PC-9 (cell line): ENCODE results near the gene SHISA7. TPM values are rescaled to one million over a fixed set of nuclear protein-coding genes. Genes with fewer than 3 reads are reported as not detected.

ENCODE experiments used
- BruUV-seq: library from RNA; stranded (reverse); fragments of 400-500 nt; replicated peaks from 2 replicates; lab custom pipeline; 2021; lab: Mats Ljungman, UMichigan
- CTCF ChIA-PET: fragments of 300-600 bp; sonication (Branson Sonifier 250); formaldehyde crosslinking; loops from one replicate; lab custom pipeline; 2022; ENCODE audit warnings: antibody characterized with exemption; lab: Charles Lee
- POLR2A ChIA-PET: fragments of 300-600 bp; sonication (Branson Sonifier 250); formaldehyde crosslinking; loops from one replicate; lab custom pipeline; 2022; ENCODE audit warnings: antibody characterized with exemption; ENCODE audit not compliant: unreplicated experiment; lab: Charles Lee
- DNase-seq, 2 experiments: peaks; one replicate each; pipeline versions ENCODE4 v3.0.0 to v3.0.0-alpha.2; 2015 to 2022; ENCODE audit warnings: mixed read lengths in 1 of 2
- H2AFZ ChIP-seq: fragments of 200-600 bp; sonication (generic); 2 replicates; pipeline ENCODE4 v1.8.1; 2017; ENCODE audit warnings: antibody characterized with exemption
- H3F3A ChIP-seq: fragments of 200-600 bp; sonication (generic); 2 replicates; pipeline ENCODE4 v1.8.1; 2017; ENCODE audit warnings: antibody characterized with exemption, mild to moderate bottlenecking, low read depth; ENCODE audit not compliant: insufficient read depth
- H3K27ac ChIP-seq: fragments of 200-600 bp; sonication (generic); 2 replicates; pipeline ENCODE4 v1.6.1; 2016; ENCODE audit warnings: mixed run types
- H3K27me3 ChIP-seq: fragments of 200-600 bp; sonication (generic); 2 replicates; pipeline ENCODE4 v1.6.1; 2016; ENCODE audit warnings: low read depth, mixed run types; ENCODE audit not compliant: insufficient read depth
- H3K36me3 ChIP-seq: fragments of 200-600 bp; sonication (generic); 2 replicates; pipeline ENCODE4 v1.6.1; 2016; ENCODE audit warnings: low read depth, mixed run types
- H3K4me1 ChIP-seq: fragments of 200-600 bp; sonication (generic); replicated peaks from 2 replicates; pipeline ENCODE4 v1.6.1; 2016; ENCODE audit warnings: mixed run types; ENCODE audit not compliant: insufficient read depth
- H3K4me2 ChIP-seq: fragments of 200-600 bp; sonication (generic); 2 replicates; pipeline ENCODE4 v1.6.1; 2017; ENCODE audit warnings: mixed run types
- H3K4me3 ChIP-seq: fragments of 200-600 bp; sonication (generic); 2 replicates; pipeline ENCODE4 v1.6.1; 2016; ENCODE audit warnings: mixed run types
- H3K79me2 ChIP-seq: fragments of 200-600 bp; sonication (generic); 2 replicates; pipeline ENCODE4 v1.6.1; 2017; ENCODE audit warnings: low read depth, mixed run types
- H3K9me2 ChIP-seq: fragments of 200-600 bp; sonication (generic); 2 replicates; pipeline ENCODE4 v1.8.1; 2017; ENCODE audit warnings: mild to moderate bottlenecking; ENCODE audit not compliant: insufficient read depth
- H3K9me3 ChIP-seq: fragments of 200-600 bp; sonication (generic); 2 replicates; pipeline ENCODE4 v1.8.1; 2016; ENCODE audit warnings: low read depth; ENCODE audit not compliant: insufficient read depth
- H4K20me1 ChIP-seq: fragments of 200-600 bp; sonication (generic); 2 replicates; pipeline ENCODE4 v1.8.1; 2017; ENCODE audit not compliant: insufficient read depth
- EZH2 ChIP-seq: fragments of 200-600 bp; sonication (generic); IDR thresholded peaks from 2 replicates; pipeline ENCODE4 v1.8.0; 2017; ENCODE audit warnings: antibody characterized with exemption, low read depth
- intact Hi-C: fragments of 100-400 bp; cut with micrococcal nuclease; formaldehyde crosslinking; loops from one replicate; pipeline ENCODE4 v1.10.0; 2022; ENCODE audit not compliant: unreplicated experiment
- total RNA-seq: library from RNA; stranded (reverse); gene quantifications from 2 replicates; pipeline ENCODE4 v1.2.3, GENCODE V29; 2021
- TF ChIP-seq, protein P1 (sequence below): fragments of 200-600 bp; sonication (generic); conservative IDR thresholded peaks from 2 replicates; pipeline ENCODE4 v1.6.1; 2017; ENCODE audit warnings: mixed run types, antibody characterized with exemption, mild to moderate bottlenecking, moderate library complexity

SHISA7 gene
- total RNA-seq, 1 experiment from 2014 or later = not detected

DNA sequence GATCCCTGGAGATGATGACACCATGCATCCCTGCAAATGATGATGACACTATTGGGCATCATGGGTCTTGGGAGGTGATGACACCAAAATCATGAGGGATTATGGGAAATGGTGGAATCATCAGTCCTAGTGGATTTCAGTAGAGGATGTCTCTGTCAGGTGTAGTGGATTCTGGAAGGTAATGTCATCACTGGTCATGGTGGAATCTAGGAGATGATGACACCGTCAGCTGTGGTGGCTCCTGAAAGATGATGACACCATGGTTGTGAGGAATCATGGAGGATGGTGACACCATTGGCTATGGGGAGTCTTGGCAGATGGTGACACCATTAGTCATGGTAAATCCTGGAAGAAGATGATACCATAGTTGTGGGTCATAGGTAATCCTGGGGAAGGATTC is 11.9 kb downstream of the SHISA7 start:
- H3K4me2 ChIP-seq = no peak overlapping the region
- BruUV-seq = no TSS peak
- intact Hi-C loops = no loop called here
- H3F3A ChIP-seq = peaks cover 12% of the 10 kb centered on the region; the same call in 1 of the 2 replicates
- H3K9me2 ChIP-seq = no peaks in the 10 kb centered on the region
- H4K20me1 ChIP-seq = no peaks in the 10 kb centered on the region
- no peak overlapping the region for H3K4me3 ChIP-seq
- H3K27me3 ChIP-seq = peaks cover 44% of the 10 kb centered on the region
- TF ChIP-seq EZH2 = no peak
- TF ChIP-seq, protein P1, sequence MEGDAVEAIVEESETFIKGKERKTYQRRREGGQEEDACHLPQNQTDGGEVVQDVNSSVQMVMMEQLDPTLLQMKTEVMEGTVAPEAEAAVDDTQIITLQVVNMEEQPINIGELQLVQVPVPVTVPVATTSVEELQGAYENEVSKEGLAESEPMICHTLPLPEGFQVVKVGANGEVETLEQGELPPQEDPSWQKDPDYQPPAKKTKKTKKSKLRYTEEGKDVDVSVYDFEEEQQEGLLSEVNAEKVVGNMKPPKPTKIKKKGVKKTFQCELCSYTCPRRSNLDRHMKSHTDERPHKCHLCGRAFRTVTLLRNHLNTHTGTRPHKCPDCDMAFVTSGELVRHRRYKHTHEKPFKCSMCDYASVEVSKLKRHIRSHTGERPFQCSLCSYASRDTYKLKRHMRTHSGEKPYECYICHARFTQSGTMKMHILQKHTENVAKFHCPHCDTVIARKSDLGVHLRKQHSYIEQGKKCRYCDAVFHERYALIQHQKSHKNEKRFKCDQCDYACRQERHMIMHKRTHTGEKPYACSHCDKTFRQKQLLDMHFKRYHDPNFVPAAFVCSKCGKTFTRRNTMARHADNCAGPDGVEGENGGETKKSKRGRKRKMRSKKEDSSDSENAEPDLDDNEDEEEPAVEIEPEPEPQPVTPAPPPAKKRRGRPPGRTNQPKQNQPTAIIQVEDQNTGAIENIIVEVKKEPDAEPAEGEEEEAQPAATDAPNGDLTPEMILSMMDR = no peak
- H3K4me1 ChIP-seq = no peaks in the 10 kb centered on the region
- no peak overlapping the region for H3K27ac ChIP-seq
- H2AFZ ChIP-seq = no peak overlapping the region
- no peaks in the 10 kb centered on the region for H3K9me3 ChIP-seq
- POLR2A ChIA-PET = no interaction called here
- H3K79me2 ChIP-seq = no peaks in the 10 kb centered on the region
- CTCF ChIA-PET = no interaction called here
- H3K36me3 ChIP-seq = no peaks in the 10 kb centered on the region
- no peak for DNase-seq

DNA sequence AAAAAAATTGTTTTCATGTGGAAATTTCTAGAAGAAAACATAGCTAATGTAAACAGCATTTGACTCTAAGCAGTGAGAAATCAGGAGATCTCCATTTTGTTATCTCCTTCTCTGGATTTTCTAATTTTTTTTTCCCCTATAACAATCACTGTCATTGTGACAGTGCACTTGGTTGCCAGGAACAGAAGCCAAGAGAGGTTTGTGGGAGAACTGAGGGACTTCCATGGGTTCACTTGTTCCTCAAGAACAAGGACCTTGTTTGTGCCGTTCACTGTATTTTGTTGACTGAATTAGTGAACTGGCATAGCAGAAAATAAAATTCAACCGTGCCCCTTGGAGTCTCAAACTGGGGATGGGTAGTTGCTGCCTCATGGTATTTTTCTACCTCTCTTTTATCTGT is 17.1 kb downstream of the SHISA7 start:
- intact Hi-C loops = no loop called here
- BruUV-seq = no TSS peak
- H3K36me3 ChIP-seq = no peaks in the 10 kb centered on the region
- no peaks in the 10 kb centered on the region for H3K9me2 ChIP-seq
- TF ChIP-seq EZH2 = no peak
- TF ChIP-seq, protein P1 = no peak
- no peaks in the 10 kb centered on the region for H3K9me3 ChIP-seq
- no peak overlapping the region for H3K4me3 ChIP-seq
- no peaks in the 10 kb centered on the region for H4K20me1 ChIP-seq
- H3F3A ChIP-seq = no peaks in the 10 kb centered on the region
- no peaks in the 10 kb centered on the region for H3K4me1 ChIP-seq
- H3K4me2 ChIP-seq = no peak overlapping the region
- peaks cover 87% of the 10 kb centered on the region for H3K27me3 ChIP-seq
- ChIA-PET CTCF (interaction anchor here (0.7 kb wide), 1 partner anchor 90 kb away, joined by 6 read pairs; no protein-coding TSS in a partner anchor), POLR2A (no interaction called here)
- no peak overlapping the region for H2AFZ ChIP-seq
- no peaks in the 10 kb centered on the region for H3K79me2 ChIP-seq
- no peak overlapping the region for H3K27ac ChIP-seq
- no peak for DNase-seq

DNA sequence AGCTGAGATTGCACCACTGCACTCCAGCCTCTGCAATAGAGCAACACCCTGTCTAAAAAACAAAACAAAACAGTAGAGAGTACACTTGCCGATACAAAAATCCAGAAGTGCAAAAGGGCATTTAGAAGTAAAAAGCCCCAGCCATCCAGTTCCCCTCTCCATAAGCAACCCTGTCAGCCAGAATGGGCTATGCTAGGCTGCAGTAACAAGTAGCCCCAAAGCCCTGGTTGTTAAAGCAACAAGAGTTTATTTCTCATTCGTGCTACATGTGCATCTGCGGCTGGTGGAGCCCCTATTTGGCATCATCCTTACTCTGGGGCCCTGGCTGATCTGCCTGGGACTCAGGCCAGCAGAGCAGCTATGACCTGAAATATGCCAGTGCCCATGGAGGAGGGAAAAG is 18.6 kb downstream of the SHISA7 start:
- no peaks in the 10 kb centered on the region for H3F3A ChIP-seq
- H3K36me3 ChIP-seq = no peaks in the 10 kb centered on the region
- CTCF ChIA-PET = interaction anchor here (0.6 to 1.3 kb wide), 2 partner anchors 21 to 258 kb away, joined by 3 read pairs; partner anchors contain the start of gene DNAAF3
- H3K4me1 ChIP-seq = no peaks in the 10 kb centered on the region
- H3K27ac ChIP-seq = no peak overlapping the region
- no peaks in the 10 kb centered on the region for H3K9me2 ChIP-seq
- H2AFZ ChIP-seq = no peak overlapping the region
- POLR2A ChIA-PET = no interaction called here
- DNase-seq = no peak
- TF ChIP-seq, protein P1 = no peak
- no peak for TF ChIP-seq EZH2
- H3K79me2 ChIP-seq = no peaks in the 10 kb centered on the region
- H3K27me3 ChIP-seq = peaks cover 86% of the 10 kb centered on the region
- no peak overlapping the region for H3K4me3 ChIP-seq
- no peak overlapping the region for H3K4me2 ChIP-seq
- intact Hi-C loops = no loop called here
- no peaks in the 10 kb centered on the region for H3K9me3 ChIP-seq
- BruUV-seq = no TSS peak
- no peaks in the 10 kb centered on the region; the same call in 1 of the 2 replicates for H4K20me1 ChIP-seq
